Activated naive CD4-positive, alpha-beta T cell treated with anti-CD3 and anti-CD28 coated beads, Interleukin-2, amount 50 U/mL, for 24 hours (primary cell): Measurements from ENCODE around the gene CD163L1.
"Not testable (repeated sequence)": the region's sequence is repeated elsewhere in the genome, so short reads cannot be mapped to it uniquely, and the experiment has no call there.

ENCODE experiments used
- H3K27ac Mint-ChIP-seq: one replicate; pipeline ENCODE4 v1.8.0; 2021; ENCODE audit warnings: mild to moderate bottlenecking, mixed read lengths
- H3K27me3 Mint-ChIP-seq: one replicate; pipeline ENCODE4 v1.8.0; 2021; ENCODE audit warnings: mixed read lengths
- H3K36me3 Mint-ChIP-seq: one replicate; pipeline ENCODE4 v1.8.0; 2021; ENCODE audit warnings: mixed read lengths
- H3K4me1 Mint-ChIP-seq: one replicate; pipeline ENCODE4 v1.8.0; 2021; ENCODE audit warnings: mixed read lengths
- H3K4me3 Mint-ChIP-seq: one replicate; pipeline ENCODE4 v1.8.0; 2021; ENCODE audit warnings: mild to moderate bottlenecking, mixed read lengths
- H3K9me3 Mint-ChIP-seq: one replicate; pipeline ENCODE4 v1.8.0; 2021; ENCODE audit warnings: mixed read lengths

Gene CD163L1

DNA sequence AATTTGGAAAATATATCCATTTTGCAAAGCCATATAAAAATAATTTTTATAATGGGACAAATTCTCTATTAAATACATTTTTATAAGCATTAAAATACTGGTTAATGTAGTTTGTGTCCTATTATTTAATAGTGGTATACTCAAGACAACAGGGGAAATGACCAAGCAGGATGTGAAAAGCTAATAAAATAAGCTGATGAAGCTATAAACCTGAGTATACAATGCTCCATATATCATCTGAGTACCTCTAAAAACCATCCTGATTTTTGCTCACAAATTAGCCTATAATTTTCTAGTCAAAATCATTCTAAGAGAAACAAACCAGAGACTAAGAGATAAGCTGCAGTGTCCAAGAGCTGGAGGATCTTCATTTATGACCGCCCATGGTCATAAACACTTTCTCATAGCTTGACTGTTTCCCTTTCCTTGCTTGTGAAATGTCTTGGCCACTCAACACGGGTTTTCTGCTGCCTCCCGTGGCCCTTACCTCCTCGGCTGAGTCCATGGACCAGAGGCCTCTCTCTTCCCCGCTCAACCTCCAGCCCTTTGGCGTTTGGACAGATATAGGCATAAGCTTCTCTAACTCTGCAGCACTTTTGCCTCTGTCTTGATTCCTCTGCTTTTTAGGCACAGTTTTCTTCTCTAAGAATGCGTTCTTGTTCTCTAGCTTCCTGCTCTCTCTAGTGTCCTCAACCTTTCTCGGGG is 5.5 kb downstream of the CD163L1 start:
- not testable (repeated sequence) for H3K9me3 Mint-ChIP-seq, H3K4me3 Mint-ChIP-seq, H3K36me3 Mint-ChIP-seq, H3K4me1 Mint-ChIP-seq, H3K27ac Mint-ChIP-seq
- H3K27me3 Mint-ChIP-seq: peaks cover 22% of the 10 kb centered on the region

DNA sequence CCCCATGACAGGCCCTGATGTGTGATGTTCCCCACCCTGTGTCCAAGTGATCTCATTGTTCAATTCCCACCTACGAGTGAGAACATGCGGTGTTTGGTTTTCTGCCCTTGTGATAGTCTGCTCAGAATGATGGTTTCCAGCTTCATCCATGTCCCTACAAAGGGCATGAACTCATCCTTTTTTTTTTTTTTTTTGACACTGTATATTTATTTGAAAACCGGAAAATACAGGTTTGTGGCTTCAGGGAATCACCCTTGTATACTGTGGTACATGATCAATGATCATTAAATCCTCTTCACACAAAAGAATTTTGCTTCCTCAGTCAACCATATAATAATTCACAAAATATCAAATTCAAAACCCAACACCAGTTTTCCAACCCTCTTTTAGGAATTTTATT is 6.5 kb downstream of the CD163L1 start:
- H3K4me3 Mint-ChIP-seq, H3K36me3 Mint-ChIP-seq, H3K4me1 Mint-ChIP-seq, H3K27ac Mint-ChIP-seq, H3K9me3 Mint-ChIP-seq: not testable (repeated sequence)
- H3K27me3 Mint-ChIP-seq: peaks cover 21% of the 10 kb centered on the region

- Mint-ChIP-seq H3K27me3 (peaks cover 19% of the 10 kb centered on the region), H3K4me1 (no peaks in the 10 kb centered on the region), H3K27ac (no peak overlapping the region), H3K36me3 (no peaks in the 10 kb centered on the region), H3K4me3 (no peak overlapping the region), H3K9me3 (no peaks in the 10 kb centered on the region)
These were observed 9.3 kb downstream of the CD163L1 start for GRCh38 chr12:7434670-7435069.

DNA sequence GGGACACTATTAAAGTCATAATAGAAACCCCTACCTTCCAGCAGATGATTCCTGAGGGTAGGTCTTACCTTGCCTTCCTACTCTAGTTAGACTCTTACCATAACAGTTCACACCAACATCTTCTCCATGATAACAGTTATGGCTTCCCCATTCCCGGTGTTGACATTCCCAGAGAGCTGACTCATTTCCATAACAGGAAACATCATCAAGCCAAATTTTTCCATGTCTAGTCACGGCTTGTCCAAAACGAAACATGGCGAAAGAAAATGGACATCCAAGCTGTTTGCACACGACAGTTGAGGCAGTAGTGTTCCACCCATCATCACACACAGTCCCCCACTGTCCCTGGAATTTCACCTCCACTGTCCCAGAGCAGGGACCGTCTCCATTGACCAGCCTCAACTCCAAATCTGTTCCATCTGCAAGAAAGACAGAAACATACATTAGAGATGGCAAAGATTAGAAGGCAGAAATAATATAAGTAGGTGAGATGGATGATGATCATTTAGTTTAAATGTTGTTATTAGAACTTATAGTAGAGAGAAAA is 10.6 kb downstream of the CD163L1 start:
- Mint-ChIP-seq H3K27me3 (peaks cover 12% of the 10 kb centered on the region), H3K4me1 (no peaks in the 10 kb centered on the region), H3K36me3 (no peaks in the 10 kb centered on the region), H3K4me3 (no peak overlapping the region), H3K9me3 (no peaks in the 10 kb centered on the region), H3K27ac (no peak overlapping the region)

DNA sequence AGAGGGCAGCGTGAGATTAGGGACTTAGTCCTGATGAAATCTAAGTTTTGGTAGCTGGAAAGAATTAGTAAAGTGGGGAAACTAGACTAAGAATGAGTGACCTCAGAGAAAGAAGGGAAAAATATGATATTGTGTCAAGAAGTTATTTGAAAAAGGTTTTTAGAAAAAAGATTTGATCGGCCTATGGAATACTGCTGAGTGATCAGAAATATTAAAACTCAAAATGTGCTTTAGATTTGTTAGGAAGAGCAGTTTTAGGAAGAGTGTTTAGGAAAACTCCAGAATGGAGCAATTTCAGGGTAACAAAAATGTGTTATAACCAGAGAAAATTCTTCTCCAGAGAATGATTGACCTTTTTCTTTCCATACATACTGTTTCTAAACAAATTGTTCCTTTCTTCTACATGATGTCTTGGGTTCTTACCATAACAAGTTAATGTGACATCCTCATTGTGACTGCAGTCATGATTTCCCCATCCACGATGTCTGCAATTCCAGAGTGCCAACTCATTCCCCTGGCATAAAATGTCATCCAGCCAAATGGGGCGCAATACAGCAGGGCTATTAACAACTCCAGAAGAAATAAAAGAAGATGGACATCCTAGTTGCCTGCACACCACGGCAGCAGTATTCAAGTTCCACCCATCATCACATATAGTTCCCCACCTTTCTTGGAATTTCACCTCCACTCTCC is 11.8 kb downstream of the CD163L1 start:
- H3K4me3 Mint-ChIP-seq: no peak overlapping the region
- H3K36me3 Mint-ChIP-seq: no peaks in the 10 kb centered on the region
- no peaks in the 10 kb centered on the region for H3K9me3 Mint-ChIP-seq
- H3K4me1 Mint-ChIP-seq: no peaks in the 10 kb centered on the region
- H3K27me3 Mint-ChIP-seq: peaks cover 9% of the 10 kb centered on the region
- H3K27ac Mint-ChIP-seq: no peak overlapping the region

GRCh38 chr12:7411343-7411742 is 32.6 kb downstream of the CD163L1 start:
- H3K9me3 Mint-ChIP-seq: no peaks in the 10 kb centered on the region

GRCh38 chr12:7404275-7404674 is 39.7 kb downstream of the CD163L1 start:
- Mint-ChIP-seq H3K27me3 (peaks cover 15% of the 10 kb centered on the region), H3K9me3 (no peaks in the 10 kb centered on the region), H3K4me3 (no peak overlapping the region), H3K36me3 (no peaks in the 10 kb centered on the region), H3K4me1 (no peaks in the 10 kb centered on the region), H3K27ac (no peak overlapping the region)

More at GRCh38 chr12:7411343-7411742, 32.6 kb downstream of the CD163L1 start:
- H3K27me3 Mint-ChIP-seq: peaks cover 12% of the 10 kb centered on the region
- no peaks in the 10 kb centered on the region for H3K4me1 Mint-ChIP-seq
- no peaks in the 10 kb centered on the region for H3K36me3 Mint-ChIP-seq
- H3K27ac Mint-ChIP-seq: no peak overlapping the region
- H3K4me3 Mint-ChIP-seq: no peak overlapping the region

DNA sequence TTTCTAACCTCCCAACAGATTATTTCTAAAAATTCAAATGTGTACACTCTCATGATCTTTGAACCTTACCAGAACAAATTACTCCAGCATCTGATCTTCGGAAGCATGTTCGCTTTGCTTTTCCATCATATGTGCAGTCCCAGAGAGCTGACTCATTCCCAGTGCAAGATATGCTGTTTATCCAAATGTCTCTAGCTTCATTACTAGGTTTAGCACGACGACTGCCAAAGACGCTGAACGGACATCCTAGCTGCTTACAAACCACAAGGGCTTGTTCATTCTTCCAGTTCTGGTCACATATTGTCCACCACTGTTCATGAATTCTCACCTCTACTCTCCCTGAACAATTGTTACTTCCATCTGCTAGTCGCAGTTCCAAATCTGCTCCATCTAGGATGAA is 40.5 kb downstream of the CD163L1 start:
- Mint-ChIP-seq H3K4me1 (no peaks in the 10 kb centered on the region), H3K36me3 (no peaks in the 10 kb centered on the region), H3K9me3 (no peaks in the 10 kb centered on the region), H3K27me3 (peaks cover 10% of the 10 kb centered on the region), H3K4me3 (no peak overlapping the region), H3K27ac (no peak overlapping the region)

- Mint-ChIP-seq H3K36me3 (no peaks in the 10 kb centered on the region), H3K4me1 (no peaks in the 10 kb centered on the region), H3K27me3 (peaks cover 6% of the 10 kb centered on the region), H3K9me3 (no peaks in the 10 kb centered on the region), H3K4me3 (no peak overlapping the region), H3K27ac (no peak overlapping the region)
These were observed 44.9 kb downstream of the CD163L1 start for GRCh38 chr12:7399089-7399488.

DNA sequence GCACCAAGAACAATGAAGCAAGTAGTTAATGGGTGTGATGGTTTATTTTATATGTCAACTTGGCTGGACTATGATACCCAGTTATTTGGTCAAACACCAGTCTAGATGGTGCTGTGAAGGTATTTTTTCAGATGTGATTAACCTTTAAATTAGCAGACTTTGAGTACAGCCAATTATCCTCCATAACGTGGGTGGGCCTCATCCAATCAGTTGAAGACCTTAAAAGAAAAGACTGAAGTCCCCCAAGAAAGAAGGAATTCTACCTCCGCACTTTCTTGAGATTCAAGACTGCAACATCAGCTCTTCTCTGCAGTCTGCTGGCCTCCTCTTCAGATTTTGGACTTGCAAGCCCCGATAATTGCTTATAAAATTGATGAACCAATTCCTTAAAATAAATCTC is 47.5 kb downstream of the CD163L1 start:
- peaks cover 6% of the 10 kb centered on the region for H3K27me3 Mint-ChIP-seq
- H3K36me3 Mint-ChIP-seq: no peaks in the 10 kb centered on the region

DNA sequence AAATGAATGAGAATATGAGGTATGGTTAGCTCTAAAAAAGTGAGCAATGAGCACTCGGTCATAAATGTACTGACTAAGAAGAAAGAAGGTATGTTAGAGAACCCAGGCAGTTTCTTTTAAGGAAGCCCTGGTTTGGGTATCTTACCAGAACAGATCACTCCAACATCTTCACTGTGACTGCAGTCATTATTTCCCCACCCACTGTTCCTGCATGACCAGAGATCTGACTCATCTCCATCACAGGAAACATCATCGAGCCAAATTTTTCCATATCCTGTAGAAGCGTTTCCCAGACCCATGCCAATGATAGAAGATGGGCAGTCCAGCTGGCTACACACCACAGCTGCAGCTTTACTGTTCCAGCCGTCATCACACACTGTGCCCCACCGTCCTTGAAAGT is 48.0 kb downstream of the CD163L1 start:
- Mint-ChIP-seq H3K27ac (no peak overlapping the region), H3K9me3 (peaks cover 6% of the 10 kb centered on the region), H3K4me1 (no peaks in the 10 kb centered on the region), H3K27me3 (peaks cover 6% of the 10 kb centered on the region), H3K4me3 (no peak overlapping the region), H3K36me3 (no peaks in the 10 kb centered on the region)

More for the DNA sequence above, 47.5 kb downstream of the CD163L1 start:
- Mint-ChIP-seq H3K9me3 (peaks cover 6% of the 10 kb centered on the region), H3K4me3 (no peak overlapping the region), H3K27ac (no peak overlapping the region), H3K4me1 (no peaks in the 10 kb centered on the region)

DNA sequence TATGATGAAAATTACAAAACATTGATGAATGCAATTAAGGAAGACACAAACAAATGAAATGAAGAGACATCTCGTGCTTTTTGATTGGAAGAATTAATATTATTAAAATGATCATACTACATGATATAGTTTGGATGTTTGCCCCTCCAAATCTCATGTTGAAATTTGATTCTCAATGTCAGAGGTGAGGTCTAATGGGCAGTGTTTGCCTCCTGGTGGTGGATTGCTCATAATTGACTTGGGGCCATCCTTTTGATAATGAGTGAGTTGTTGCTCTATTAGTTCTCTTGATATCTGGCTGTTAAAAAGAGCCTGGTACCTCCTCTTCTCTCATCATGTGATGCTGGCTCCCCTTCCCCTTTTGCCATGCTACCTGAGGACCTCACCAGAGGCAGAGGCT is 56.7 kb downstream of the CD163L1 start:
- no peak overlapping the region for H3K27ac Mint-ChIP-seq
- H3K27me3 Mint-ChIP-seq: peaks cover 12% of the 10 kb centered on the region
- peaks cover 12% of the 10 kb centered on the region for H3K9me3 Mint-ChIP-seq

DNA sequence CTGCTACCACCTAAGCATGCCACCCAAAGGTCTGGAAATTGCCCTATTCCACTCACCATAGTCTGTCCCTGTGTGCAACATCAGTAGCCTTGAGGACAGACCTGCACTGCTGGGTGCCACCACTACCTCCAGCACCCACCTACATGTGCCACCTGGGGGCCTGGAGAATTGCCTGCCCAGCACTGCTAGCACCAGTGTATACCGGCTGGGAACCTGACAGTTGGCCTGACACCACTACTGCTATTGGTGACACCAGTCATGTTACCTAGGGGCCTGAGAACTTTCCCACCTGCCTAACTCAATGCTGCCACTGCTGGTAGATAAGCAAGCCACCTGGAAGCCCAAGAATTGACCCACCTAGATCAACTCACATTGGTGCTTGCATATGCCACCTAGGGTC is 60.8 kb downstream of the CD163L1 start:
- Mint-ChIP-seq H3K27me3 (peaks cover 22% of the 10 kb centered on the region), H3K27ac (no peak overlapping the region), H3K4me1 (no peaks in the 10 kb centered on the region), H3K9me3 (peaks cover 10% of the 10 kb centered on the region), H3K36me3 (no peaks in the 10 kb centered on the region), H3K4me3 (no peak overlapping the region)

More for the DNA sequence above, 56.7 kb downstream of the CD163L1 start:
- no peaks in the 10 kb centered on the region for H3K36me3 Mint-ChIP-seq
- H3K4me3 Mint-ChIP-seq: no peak overlapping the region
- no peaks in the 10 kb centered on the region for H3K4me1 Mint-ChIP-seq

GRCh38 chr12:7376196-7376595 is 67.8 kb downstream of the CD163L1 start:
- Mint-ChIP-seq H3K27me3 (peaks cover 22% of the 10 kb centered on the region), H3K9me3 (peaks cover under 1% of the 10 kb centered on the region), H3K4me3 (no peak overlapping the region), H3K4me1 (no peaks in the 10 kb centered on the region), H3K36me3 (no peaks in the 10 kb centered on the region), H3K27ac (no peak overlapping the region)

DNA sequence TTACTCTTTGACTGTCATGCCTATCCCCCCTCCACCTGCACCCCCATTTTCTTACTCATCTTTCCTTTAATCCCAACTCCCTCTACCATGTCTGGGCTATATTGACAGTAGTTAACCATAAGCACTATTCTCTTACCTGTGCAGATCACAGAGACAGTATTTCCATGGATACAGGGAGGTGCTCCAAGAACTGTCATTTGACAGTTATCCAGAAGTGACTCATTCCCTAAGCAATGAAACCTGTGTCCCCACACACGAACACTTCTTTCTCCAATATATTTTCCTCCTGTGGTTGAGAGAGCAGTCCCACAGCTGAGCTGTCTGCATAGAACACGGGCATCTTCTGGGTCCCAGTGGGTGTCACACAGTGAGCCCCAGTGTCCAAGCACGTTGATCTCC is 68.8 kb downstream of the CD163L1 start:
- no peaks in the 10 kb centered on the region for H3K36me3 Mint-ChIP-seq

GRCh38 chr12:7374423-7375144 is 69.4 kb downstream of the CD163L1 start:
- Mint-ChIP-seq H3K4me3 (no peak overlapping the region), H3K27ac (no peak overlapping the region), H3K36me3 (no peaks in the 10 kb centered on the region), H3K9me3 (peaks cover 7% of the 10 kb centered on the region), H3K27me3 (peaks cover 19% of the 10 kb centered on the region), H3K4me1 (no peaks in the 10 kb centered on the region)

More for the DNA sequence above, 68.8 kb downstream of the CD163L1 start:
- peaks cover 7% of the 10 kb centered on the region for H3K9me3 Mint-ChIP-seq
- no peak overlapping the region for H3K27ac Mint-ChIP-seq
- peaks cover 23% of the 10 kb centered on the region for H3K27me3 Mint-ChIP-seq
- H3K4me3 Mint-ChIP-seq: no peak overlapping the region
- no peaks in the 10 kb centered on the region for H3K4me1 Mint-ChIP-seq
